GM19351 (cell line): ENCODE data around the gene EPHA3.

Experiments used
- ATAC-seq: cut with Tn5 transposase; IDR thresholded peaks from one replicate; pipeline ENCODE4 v1.9.1; 2021; ENCODE audit warnings: mild to moderate bottlenecking, moderate library complexity; ENCODE audit not compliant: unreplicated experiment

EPHA3 gene

GRCh38 chr3:89223188-89223587, 115.8 kb downstream of the EPHA3 start:
- no peak for ATAC-seq

- no peak for ATAC-seq
Observed at GRCh38 chr3:89227218-89227617, 119.8 kb downstream of the EPHA3 start.

- ATAC-seq = no peak
Observed at GRCh38 chr3:89227634-89228033, 120.2 kb downstream of the EPHA3 start.

GRCh38 chr3:89232155-89232554, 124.7 kb downstream of the EPHA3 start:
- ATAC-seq = no peak

- no peak for ATAC-seq
Observed at GRCh38 chr3:89234620-89235019, 127.2 kb downstream of the EPHA3 start.

GRCh38 chr3:89238846-89239245, 131.4 kb downstream of the EPHA3 start:
- ATAC-seq = no peak

GRCh38 chr3:89239774-89240173, 132.4 kb downstream of the EPHA3 start:
- no peak for ATAC-seq

- ATAC-seq = no peak
Observed at GRCh38 chr3:89245612-89246011, 138.2 kb downstream of the EPHA3 start.

- ATAC-seq = no peak
Observed at GRCh38 chr3:89246326-89246725, 138.9 kb downstream of the EPHA3 start.

- ATAC-seq = no peak
Observed at GRCh38 chr3:89250742-89251141, 143.3 kb downstream of the EPHA3 start.

GRCh38 chr3:89252016-89252415, 144.6 kb downstream of the EPHA3 start:
- no peak for ATAC-seq

GRCh38 chr3:89252860-89253259, 145.4 kb downstream of the EPHA3 start:
- no peak for ATAC-seq

GRCh38 chr3:89256395-89256794, 149.0 kb downstream of the EPHA3 start:
- no peak for ATAC-seq

- ATAC-seq = no peak
Observed at GRCh38 chr3:89256882-89257281, 149.5 kb downstream of the EPHA3 start.

GRCh38 chr3:89260721-89261120, 153.3 kb downstream of the EPHA3 start:
- no peak for ATAC-seq

- no peak for ATAC-seq
Observed at GRCh38 chr3:89261673-89262072, 154.3 kb downstream of the EPHA3 start.

- ATAC-seq = no peak
Observed at GRCh38 chr3:89262309-89262929, 155.0 kb downstream of the EPHA3 start.

GRCh38 chr3:89264037-89264560, 156.7 kb downstream of the EPHA3 start:
- no peak for ATAC-seq

- ATAC-seq = no peak
Observed at GRCh38 chr3:89266074-89266473, 158.7 kb downstream of the EPHA3 start.

GRCh38 chr3:89268059-89268458, 160.6 kb downstream of the EPHA3 start:
- no peak for ATAC-seq

GRCh38 chr3:89270201-89270600, 162.8 kb downstream of the EPHA3 start:
- ATAC-seq = no peak

GRCh38 chr3:89275001-89275400, 167.6 kb downstream of the EPHA3 start:
- ATAC-seq = no peak

GRCh38 chr3:89276116-89276515, 168.7 kb downstream of the EPHA3 start:
- no peak for ATAC-seq
